Hepatocyte (in vitro differentiated cells): ENCODE results near the gene PTPMT1. TPM values are rescaled to one million over a fixed set of nuclear protein-coding genes. Genes with fewer than 3 reads are reported as not detected.

Experiments
- DNase-seq: peaks from one replicate; pipeline ENCODE4 v3.0.0-alpha.2; 2016; ENCODE audit warnings: low spot score
- H2AFZ ChIP-seq: fragments of 200-600 bp; sonication (generic); 2 replicates; pipeline ENCODE4 v1.6.0; 2016; ENCODE audit warnings: antibody characterized with exemption, mild to moderate bottlenecking
- H3K27ac ChIP-seq: fragments of 200-600 bp; sonication (generic); 2 replicates; pipeline ENCODE4 v1.5.1; 2016; ENCODE audit warnings: mild to moderate bottlenecking
- H3K27me3 ChIP-seq: fragments of 200-600 bp; sonication (generic); 2 replicates; pipeline ENCODE4 v1.6.1; 2016
- H3K36me3 ChIP-seq: fragments of 200-600 bp; sonication (generic); replicated peaks from 2 replicates; pipeline ENCODE4 v1.5.1; 2016; ENCODE audit warnings: low read depth; ENCODE audit not compliant: insufficient read depth
- H3K4me1 ChIP-seq: fragments of 200-600 bp; sonication (generic); 2 replicates; pipeline ENCODE4 v1.5.1; 2016; ENCODE audit warnings: mild to moderate bottlenecking, moderate library complexity; ENCODE audit not compliant: insufficient read depth
- H3K4me2 ChIP-seq: fragments of 200-600 bp; sonication (generic); 2 replicates; pipeline ENCODE4 v1.6.0; 2016
- H3K4me3 ChIP-seq: fragments of 200-600 bp; sonication (generic); 2 replicates; pipeline ENCODE4 v1.5.1; 2016; ENCODE audit warnings: mild to moderate bottlenecking
- H3K79me2 ChIP-seq: fragments of 200-600 bp; sonication (generic); 2 replicates; pipeline ENCODE4 v1.6.0; 2017; ENCODE audit warnings: mild to moderate bottlenecking
- H3K9me2 ChIP-seq: fragments of 200-600 bp; sonication (generic); replicated peaks from 2 replicates; pipeline ENCODE4 v1.6.0; 2017; ENCODE audit warnings: mild to moderate bottlenecking; ENCODE audit not compliant: insufficient read depth
- H3K9me3 ChIP-seq: fragments of 200-600 bp; sonication (generic); 2 replicates; pipeline ENCODE4 v1.5.1; 2016; ENCODE audit warnings: low read depth, mild to moderate bottlenecking
- H4K20me1 ChIP-seq: fragments of 200-600 bp; sonication (generic); 2 replicates; pipeline ENCODE4 v1.6.0; 2016; ENCODE audit warnings: mild to moderate bottlenecking; ENCODE audit not compliant: insufficient read depth, poor library complexity, severe bottlenecking
- EZH2 ChIP-seq: fragments of 200-600 bp; sonication (generic); IDR thresholded peaks from 2 replicates; pipeline ENCODE4 v1.6.1; 2016; ENCODE audit warnings: antibody characterized with exemption, mild to moderate bottlenecking, borderline replicate concordance
- EZH2phosphoT487 ChIP-seq: fragments of 200-600 bp; sonication (generic); IDR thresholded peaks from one replicate; pipeline ENCODE4 v1.6.1; 2018; ENCODE audit warnings: antibody characterized with exemption, mild to moderate bottlenecking, low read depth, moderate library complexity; ENCODE audit not compliant: unreplicated experiment, severe bottlenecking
- WGBS: methylation state at CpG from one replicate; pipeline ENCODE4 v1.1.6; 2016; ENCODE audit warnings: low lambda C conversion rate; ENCODE audit errors: missing lambda C conversion rate; 5-methylcytosine and 5-hydroxymethylcytosine counted together
- polyA plus RNA-seq: library from polyadenylated mRNA; unstranded; fragments of >200 nt; fragmentation: Nextera tagmentation; extraction: Ambion mirVana; gene quantifications from 2 replicates; pipeline ENCODE4 v1.2.1, GENCODE V29; 2016
- total RNA-seq: library from RNA; depleted of rRNA; stranded (reverse); fragments of >200 nt; gene quantifications from 2 replicates; pipeline ENCODE4 v1.2.3, GENCODE V29; 2014
- TF ChIP-seq, protein P1 (sequence below): fragments of 200-600 bp; sonication (generic); IDR thresholded peaks from 2 replicates; pipeline ENCODE4 v1.5.1; 2016; ENCODE audit warnings: antibody characterized with exemption, mild to moderate bottlenecking; ENCODE audit not compliant: poor library complexity

The PTPMT1 gene
- total and polyA plus RNA-seq, 2 experiments from 2014 or later, result 108 to 112 TPM

- Histone ChIP-seq H3K4me1 (peaks cover 12% of the 10 kb centered on the region), H3K27me3 (no peaks in the 10 kb centered on the region), H3K79me2 (peaks cover 100% of the 10 kb centered on the region), H3K36me3 (no peaks in the 10 kb centered on the region), H3K9me3 (no peaks in the 10 kb centered on the region), H3K4me2 (peak overlapping the region; percentile 34), H3K4me3 (no peak overlapping the region), H3K27ac (no peak overlapping the region), H2AFZ (no peak overlapping the region), H4K20me1 (peaks cover 99% of the 10 kb centered on the region), H3K9me2 (no peaks in the 10 kb centered on the region)
- WGBS, result 91% methylated on average over 2 of the region's 2 CpGs
- DNase-seq, result no peak
- no peak for TF ChIP-seq EZH2phosphoT487
- no peak for TF ChIP-seq EZH2
- TF ChIP-seq, protein P1, sequence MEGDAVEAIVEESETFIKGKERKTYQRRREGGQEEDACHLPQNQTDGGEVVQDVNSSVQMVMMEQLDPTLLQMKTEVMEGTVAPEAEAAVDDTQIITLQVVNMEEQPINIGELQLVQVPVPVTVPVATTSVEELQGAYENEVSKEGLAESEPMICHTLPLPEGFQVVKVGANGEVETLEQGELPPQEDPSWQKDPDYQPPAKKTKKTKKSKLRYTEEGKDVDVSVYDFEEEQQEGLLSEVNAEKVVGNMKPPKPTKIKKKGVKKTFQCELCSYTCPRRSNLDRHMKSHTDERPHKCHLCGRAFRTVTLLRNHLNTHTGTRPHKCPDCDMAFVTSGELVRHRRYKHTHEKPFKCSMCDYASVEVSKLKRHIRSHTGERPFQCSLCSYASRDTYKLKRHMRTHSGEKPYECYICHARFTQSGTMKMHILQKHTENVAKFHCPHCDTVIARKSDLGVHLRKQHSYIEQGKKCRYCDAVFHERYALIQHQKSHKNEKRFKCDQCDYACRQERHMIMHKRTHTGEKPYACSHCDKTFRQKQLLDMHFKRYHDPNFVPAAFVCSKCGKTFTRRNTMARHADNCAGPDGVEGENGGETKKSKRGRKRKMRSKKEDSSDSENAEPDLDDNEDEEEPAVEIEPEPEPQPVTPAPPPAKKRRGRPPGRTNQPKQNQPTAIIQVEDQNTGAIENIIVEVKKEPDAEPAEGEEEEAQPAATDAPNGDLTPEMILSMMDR, result no peak
Observed at GRCh38 chr11:47532597-47533213, 32.7 kb upstream of the PTPMT1 start.

DNA sequence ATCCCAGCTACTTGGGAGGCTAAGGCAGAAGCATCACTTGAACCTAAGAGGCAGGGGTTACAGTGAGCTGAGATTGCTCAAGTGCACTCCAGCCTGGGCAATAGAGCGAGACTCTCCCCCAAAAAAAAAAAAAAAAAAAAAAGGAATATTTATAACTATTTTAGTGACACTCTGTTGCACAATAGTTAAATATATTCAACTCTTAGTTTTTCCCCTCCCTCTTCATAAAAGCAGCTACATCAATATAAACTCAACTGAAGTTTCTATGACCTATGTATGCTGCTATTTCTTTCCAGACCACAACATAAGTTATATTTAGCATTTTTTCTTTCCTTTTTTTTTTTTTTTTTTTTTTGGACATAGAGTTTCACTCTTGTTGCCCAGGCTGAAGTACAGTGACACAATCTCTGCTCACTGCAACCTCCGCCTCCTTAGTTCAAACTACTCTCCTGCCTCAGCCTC is 31.7 kb upstream of the PTPMT1 start:
- Histone ChIP-seq H3K4me3 (no peak overlapping the region), H3K79me2 (peaks cover 100% of the 10 kb centered on the region), H3K27me3 (no peaks in the 10 kb centered on the region), H3K36me3 (no peaks in the 10 kb centered on the region), H3K27ac (no peak overlapping the region), H3K4me1 (peaks cover 15% of the 10 kb centered on the region), H3K9me3 (no peaks in the 10 kb centered on the region), H4K20me1 (peaks cover 99% of the 10 kb centered on the region), H2AFZ (no peak overlapping the region), H3K4me2 (no peak overlapping the region), H3K9me2 (no peaks in the 10 kb centered on the region)
- 88% methylated on average over 2 of the region's 2 CpGs for WGBS
- no peak for TF ChIP-seq EZH2
- TF ChIP-seq EZH2phosphoT487, result no peak
- TF ChIP-seq, protein P1, result no peak
- no peak for DNase-seq

GRCh38 chr11:47534704-47535251 is 30.6 kb upstream of the PTPMT1 start:
- peaks cover 25% of the 10 kb centered on the region for H3K4me1 ChIP-seq
- no peak overlapping the region for H3K4me2 ChIP-seq
- no peaks in the 10 kb centered on the region for H3K27me3 ChIP-seq
- H3K9me2 ChIP-seq, result no peaks in the 10 kb centered on the region
- H3K4me3 ChIP-seq, result no peak overlapping the region
- no peaks in the 10 kb centered on the region for H3K9me3 ChIP-seq
- 92% methylated on average over 4 of the region's 4 CpGs for WGBS
- TF ChIP-seq EZH2 (no peak), EZH2phosphoT487 (no peak)
- TF ChIP-seq, protein P1, result no peak
- peaks cover 100% of the 10 kb centered on the region for H3K79me2 ChIP-seq
- H4K20me1 ChIP-seq, result peaks cover 99% of the 10 kb centered on the region
- DNase-seq, result no peak
- no peaks in the 10 kb centered on the region for H3K36me3 ChIP-seq
- H3K27ac ChIP-seq, result no peak overlapping the region
- H2AFZ ChIP-seq, result no peak overlapping the region
